ENCODE data around the gene C2CD4A. TPM values are rescaled to one million over a fixed set of nuclear protein-coding genes. Genes with fewer than 3 reads are reported as not detected.

Gene C2CD4A, protein sequence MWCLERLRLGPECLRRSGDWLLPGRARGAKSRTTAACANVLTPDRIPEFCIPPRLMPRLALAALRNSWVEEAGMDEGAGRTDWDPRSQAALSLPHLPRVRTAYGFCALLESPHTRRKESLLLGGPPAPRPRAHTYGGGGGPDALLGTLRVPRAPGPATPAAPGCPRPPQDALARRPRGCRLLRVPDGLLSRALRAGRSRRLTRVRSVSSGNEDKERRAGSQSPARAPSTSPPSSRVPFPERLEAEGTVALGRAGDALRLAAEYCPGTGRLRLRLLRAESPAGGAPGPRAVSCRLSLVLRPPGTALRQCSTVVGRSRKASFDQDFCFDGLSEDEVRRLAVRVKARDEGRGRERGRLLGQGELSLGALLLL
- polyA plus RNA-seq, result 1 to 10 TPM in 2 of 4 donors, not detected in 2; 1.0 to 2.3 TPM
- long read RNA-seq, donor 1, result 0 reads
- long read RNA-seq, donor 2, partial matches to known transcripts, result 0 of 1 reads
- long read RNA-seq, donor 2, other reads (novel, unspliced or antisense), result 0 of 1 reads
- long read RNA-seq, donor 3, result 0 reads
- long read RNA-seq, donor 4, result 0 reads
- long read RNA-seq, donor 5, partial matches to known transcripts, result 0 of 1 reads
- long read RNA-seq, donor 5, other reads (novel, unspliced or antisense), result 0 of 1 reads
- long read RNA-seq, donor 6, partial matches to known transcripts, result 0 of 1 reads
- long read RNA-seq, donor 6, other reads (novel, unspliced or antisense), result 0 of 1 reads
- long read RNA-seq, donor 7, result 0 reads
- long read RNA-seq, donor 8, result 0 reads
- long read RNA-seq, donor 9, partial matches to known transcripts, result 0 of 1 reads
- long read RNA-seq, donor 9, other reads (novel, unspliced or antisense), result 0 of 1 reads
- long read RNA-seq, donor 10, result 0 reads

DNA sequence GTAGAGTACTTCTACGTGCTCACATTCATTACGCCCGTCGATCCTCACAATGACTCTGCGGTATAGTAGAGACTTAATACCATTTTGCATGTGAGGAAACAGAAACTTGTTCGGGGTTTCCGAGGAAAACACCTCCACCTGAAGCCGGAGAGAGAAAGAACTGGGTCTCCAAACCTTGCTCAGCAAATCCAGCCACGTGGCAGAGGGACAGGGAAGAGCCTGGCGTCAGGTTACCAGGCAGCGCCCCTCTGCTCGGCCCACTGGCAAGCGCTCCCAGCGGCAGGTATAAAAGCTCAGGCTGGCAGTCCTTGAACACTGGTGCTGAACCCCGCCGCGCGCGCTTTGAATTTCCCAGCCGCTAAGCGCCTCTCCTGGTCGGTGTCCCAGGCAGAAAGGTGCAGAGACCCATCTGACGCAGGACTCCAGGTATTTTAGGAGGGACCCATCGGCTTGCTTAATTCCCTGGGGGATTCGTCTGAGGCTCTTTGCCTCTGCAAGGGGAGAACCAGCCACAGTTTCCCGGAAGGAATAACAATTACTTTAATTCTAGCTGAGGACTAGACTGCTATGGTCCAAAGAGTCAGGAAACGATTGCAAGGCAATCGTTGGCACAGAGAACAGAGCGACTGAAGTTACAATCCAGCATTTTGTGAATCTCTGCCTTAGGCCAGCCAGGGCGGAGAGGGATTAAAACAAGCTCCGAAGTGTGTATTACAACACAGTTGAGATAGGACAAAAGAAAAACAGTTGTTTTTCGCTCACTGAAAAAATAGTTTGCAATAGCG is at the start of gene C2CD4A:
TSS of gene C2CD4A (plus strand) at position 315 of the 785 bp plus-strand sequence. CDS start 637 bp downstream, outside the sequence.
- Histone ChIP-seq H3K36me3 (ENCODE audit: control insufficient read depth in 3 of 3, insufficient read depth in 2 of 3, low read depth in 1 of 3, low read length in 3 of 3) (no peaks in the 10 kb centered on the region), H3K4me1 (ENCODE audit: control insufficient read depth in 3 of 3, insufficient read depth in 2 of 3, low read depth in 1 of 3, low read length in 2 of 3) (peaks cover 0 to 21% (median 0%) of the 10 kb centered on the region in 3 donors), H3K4me3 (ENCODE audit: low read depth in 1 of 3, low read length in 3 of 3) (peak within 1 kb of the TSS; percentile 49 to 82 (median 53)), H3K27ac (ENCODE audit: low read depth in 1 of 3, low read length in 2 of 3) (peak within 1 kb of the TSS in 2 of 3 donors; percentile 47 to 67), H3K27me3 (ENCODE audit: control insufficient read depth in 3 of 3, insufficient read depth in 3 of 3, low read length in 3 of 3) (peaks cover 0 to 13% (median 0%) of the 10 kb centered on the region in 3 donors), H3K9me3 (ENCODE audit: control insufficient read depth in 2 of 2, insufficient read depth in 1 of 2, low read depth in 1 of 2, low read length in 1 of 2) (no peaks in the 10 kb centered on the region)
- 2 to 6% (median 5%) methylated on average over 33 of the region's 33 CpGs for WGBS, 3 donors
- FAIRE-seq (no peak), DNase-seq (peak; percentile 84 to 89)

DNA sequence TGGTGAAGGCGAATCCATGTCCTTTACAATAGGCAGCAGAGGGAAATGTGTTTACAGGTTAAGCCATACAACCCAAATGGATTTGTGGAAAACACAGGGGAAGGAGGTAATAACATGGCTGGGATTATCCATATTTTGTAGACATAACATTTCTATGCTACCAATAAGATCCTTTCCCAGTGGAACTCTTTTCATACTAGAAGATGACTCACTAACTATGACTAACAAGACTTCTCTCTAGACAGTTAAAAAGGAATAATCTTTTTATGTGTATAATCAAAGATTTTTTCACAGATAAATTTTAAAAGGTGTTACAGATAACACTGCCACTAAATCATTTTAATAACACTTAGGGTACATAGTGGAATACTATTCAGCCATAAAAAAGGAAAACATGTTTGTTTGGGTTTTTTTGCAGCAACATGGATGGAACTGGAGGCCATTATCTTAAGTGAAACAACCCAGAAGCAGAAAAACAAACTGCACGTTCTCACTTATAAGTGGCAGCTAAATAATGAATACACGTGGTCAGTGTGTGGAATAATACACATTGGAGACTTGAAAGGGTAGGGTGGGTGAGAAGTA is 46.1 kb upstream of the C2CD4A start:
- no peak overlapping the region for H3K27ac ChIP-seq (ENCODE audit: low read depth in 1 of 3, low read length in 2 of 3)
- H3K36me3 ChIP-seq (ENCODE audit: control insufficient read depth in 3 of 3, insufficient read depth in 2 of 3, low read depth in 1 of 3, low read length in 3 of 3), result peaks cover 0 to 2% (median 0%) of the 10 kb centered on the region in 3 donors
- no peaks in the 10 kb centered on the region for H3K9me3 ChIP-seq (ENCODE audit: control insufficient read depth in 2 of 2, insufficient read depth in 1 of 2, low read depth in 1 of 2, low read length in 1 of 2)
- FAIRE-seq (no peak), DNase-seq (no peak)
- H3K27me3 ChIP-seq (ENCODE audit: control insufficient read depth in 3 of 3, insufficient read depth in 3 of 3, low read length in 3 of 3), result no peaks in the 10 kb centered on the region
- no peaks in the 10 kb centered on the region for H3K4me1 ChIP-seq (ENCODE audit: control insufficient read depth in 3 of 3, insufficient read depth in 2 of 3, low read depth in 1 of 3, low read length in 2 of 3)
- H3K4me3 ChIP-seq (ENCODE audit: low read depth in 1 of 3, low read length in 3 of 3), result no peak overlapping the region
- 97 to 98% (median 98%) methylated on average over 3 of the region's 3 CpGs for WGBS, 3 donors

DNA sequence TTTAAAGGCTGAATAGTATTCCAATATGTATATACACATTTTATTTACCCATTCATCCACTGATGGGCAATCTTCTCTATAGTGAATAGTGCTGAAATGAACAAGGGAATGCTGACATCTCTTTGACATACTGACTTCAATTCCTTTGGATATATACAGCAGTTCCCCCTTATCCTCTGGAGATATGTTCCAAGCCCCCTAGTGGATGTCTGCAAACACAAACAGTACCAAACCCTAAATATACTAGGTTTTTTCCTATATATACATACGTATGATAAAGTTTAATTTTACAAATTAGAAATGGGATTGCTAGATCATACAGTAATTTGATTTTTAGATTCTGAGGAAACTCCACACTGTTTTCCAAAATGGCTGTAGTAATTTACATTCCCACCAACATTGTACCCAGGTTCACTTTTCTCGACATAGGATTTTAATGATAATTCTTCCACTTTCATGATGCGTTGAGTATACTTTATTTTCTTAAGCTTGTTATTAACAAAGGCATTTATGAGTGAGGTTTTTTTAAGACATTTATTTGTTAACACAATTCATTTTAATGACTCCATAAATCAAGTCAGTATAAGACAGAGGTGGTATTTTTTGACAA is 44.7 kb upstream of the C2CD4A start:
- FAIRE-seq (no peak), DNase-seq (no peak)
- WGBS, 3 donors, result 98% methylated on average over 3 of the region's 3 CpGs
- Histone ChIP-seq H3K27me3 (ENCODE audit: control insufficient read depth in 3 of 3, insufficient read depth in 3 of 3, low read length in 3 of 3) (no peaks in the 10 kb centered on the region), H3K27ac (ENCODE audit: low read depth in 1 of 3, low read length in 2 of 3) (no peak overlapping the region), H3K36me3 (ENCODE audit: control insufficient read depth in 3 of 3, insufficient read depth in 2 of 3, low read depth in 1 of 3, low read length in 3 of 3) (peaks cover 0 to 2% (median 0%) of the 10 kb centered on the region in 3 donors), H3K9me3 (ENCODE audit: control insufficient read depth in 2 of 2, insufficient read depth in 1 of 2, low read depth in 1 of 2, low read length in 1 of 2) (no peaks in the 10 kb centered on the region), H3K4me1 (ENCODE audit: control insufficient read depth in 3 of 3, insufficient read depth in 2 of 3, low read depth in 1 of 3, low read length in 2 of 3) (no peaks in the 10 kb centered on the region), H3K4me3 (ENCODE audit: low read depth in 1 of 3, low read length in 3 of 3) (no peak overlapping the region)

DNA sequence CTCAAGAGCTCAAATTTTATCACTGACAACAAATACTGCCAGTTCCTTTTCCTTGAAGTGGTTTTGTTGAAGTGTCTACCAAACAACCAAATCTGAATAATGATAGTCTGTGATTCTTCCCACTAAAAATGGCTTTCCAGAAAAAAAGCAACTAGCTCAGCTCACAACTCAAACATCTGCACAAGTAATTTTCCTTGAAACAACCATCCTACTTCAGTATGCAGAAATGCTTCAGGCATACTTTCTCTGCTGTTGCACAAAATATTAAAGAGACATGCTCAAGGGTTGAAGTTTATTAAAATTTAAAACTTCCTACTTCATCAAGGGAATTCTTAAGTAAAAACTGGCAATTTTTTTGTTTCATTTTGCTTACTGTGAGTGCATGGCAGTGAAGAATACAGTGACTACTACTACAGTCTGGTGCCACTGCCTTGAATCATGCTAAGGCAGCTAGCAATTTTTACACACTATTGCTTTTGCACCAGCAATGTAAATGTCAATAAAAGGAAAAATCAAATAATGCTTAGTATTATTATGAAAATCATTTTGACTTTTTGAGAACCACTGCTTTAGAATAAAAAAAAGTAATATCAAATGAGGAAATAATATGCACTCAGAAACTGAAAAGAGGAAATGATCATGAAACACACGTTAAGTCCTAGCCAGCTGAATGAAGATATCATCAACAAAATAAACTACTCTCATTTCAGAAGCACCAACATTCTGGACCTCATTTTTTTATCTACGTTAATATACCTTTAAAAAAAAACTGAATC is 40.1 kb upstream of the C2CD4A start:
- Histone ChIP-seq H3K36me3 (ENCODE audit: control insufficient read depth in 3 of 3, insufficient read depth in 2 of 3, low read depth in 1 of 3, low read length in 3 of 3) (peaks cover 0 to 3% (median 2%) of the 10 kb centered on the region in 3 donors), H3K9me3 (ENCODE audit: control insufficient read depth in 2 of 2, insufficient read depth in 1 of 2, low read depth in 1 of 2, low read length in 1 of 2) (no peaks in the 10 kb centered on the region), H3K27ac (ENCODE audit: low read depth in 1 of 3, low read length in 2 of 3) (no peak overlapping the region), H3K4me1 (ENCODE audit: control insufficient read depth in 3 of 3, insufficient read depth in 2 of 3, low read depth in 1 of 3, low read length in 2 of 3) (no peaks in the 10 kb centered on the region), H3K4me3 (ENCODE audit: low read depth in 1 of 3, low read length in 3 of 3) (no peak overlapping the region), H3K27me3 (ENCODE audit: control insufficient read depth in 3 of 3, insufficient read depth in 3 of 3, low read length in 3 of 3) (no peaks in the 10 kb centered on the region)
- 69 to 87% (median 74%) methylated on average over 2 of the region's 2 CpGs for WGBS, 3 donors
- DNase-seq (no peak), FAIRE-seq (no peak)

DNA sequence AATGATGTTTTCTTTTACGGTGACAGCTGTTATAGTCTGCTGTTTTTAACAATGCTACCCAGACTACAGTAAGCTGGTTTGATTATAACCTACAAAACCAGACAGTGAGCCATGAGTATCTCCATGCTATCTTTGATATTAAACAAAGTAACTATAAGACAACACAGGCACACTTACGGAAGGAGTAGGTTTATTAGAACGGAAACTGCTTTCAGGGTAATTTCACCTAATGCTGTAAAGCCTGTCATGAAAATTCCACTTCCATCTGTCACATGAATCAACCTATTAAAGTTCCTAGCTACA is 39.6 kb upstream of the C2CD4A start:
- Histone ChIP-seq H3K27me3 (ENCODE audit: control insufficient read depth in 3 of 3, insufficient read depth in 3 of 3, low read length in 3 of 3) (no peaks in the 10 kb centered on the region), H3K4me1 (ENCODE audit: control insufficient read depth in 3 of 3, insufficient read depth in 2 of 3, low read depth in 1 of 3, low read length in 2 of 3) (no peaks in the 10 kb centered on the region), H3K4me3 (ENCODE audit: low read depth in 1 of 3, low read length in 3 of 3) (no peak overlapping the region), H3K27ac (ENCODE audit: low read depth in 1 of 3, low read length in 2 of 3) (no peak overlapping the region), H3K9me3 (ENCODE audit: control insufficient read depth in 2 of 2, insufficient read depth in 1 of 2, low read depth in 1 of 2, low read length in 1 of 2) (no peaks in the 10 kb centered on the region), H3K36me3 (ENCODE audit: control insufficient read depth in 3 of 3, insufficient read depth in 2 of 3, low read depth in 1 of 3, low read length in 3 of 3) (peaks cover 0 to 3% (median 2%) of the 10 kb centered on the region in 3 donors)
- no peak for DNase-seq
- FAIRE-seq, result no peak
- 82 to 90% (median 88%) methylated on average over 3 of the region's 3 CpGs for WGBS, 3 donors

DNA sequence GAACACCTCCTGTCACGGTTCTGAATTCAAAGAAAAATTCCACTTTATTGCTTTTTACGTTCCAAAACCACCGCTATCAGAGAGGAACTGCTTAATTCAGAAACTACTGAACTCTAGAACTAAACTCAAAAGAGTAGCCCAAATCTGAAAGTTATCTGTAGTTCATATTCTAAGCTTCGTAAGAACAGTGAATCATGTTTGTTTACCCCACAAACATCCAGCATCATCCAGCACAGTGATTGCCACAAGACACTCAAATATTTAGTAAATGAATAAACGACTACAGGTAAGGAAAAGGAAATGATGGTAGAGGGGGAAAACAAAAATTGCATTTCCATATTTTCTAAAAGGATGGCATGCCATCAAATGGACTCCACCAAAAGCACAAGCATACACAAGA is 38.9 kb upstream of the C2CD4A start:
- Histone ChIP-seq H3K4me1 (ENCODE audit: control insufficient read depth in 3 of 3, insufficient read depth in 2 of 3, low read depth in 1 of 3, low read length in 2 of 3) (no peaks in the 10 kb centered on the region), H3K4me3 (ENCODE audit: low read depth in 1 of 3, low read length in 3 of 3) (no peak overlapping the region), H3K27ac (ENCODE audit: low read depth in 1 of 3, low read length in 2 of 3) (no peak overlapping the region), H3K9me3 (ENCODE audit: control insufficient read depth in 2 of 2, insufficient read depth in 1 of 2, low read depth in 1 of 2, low read length in 1 of 2) (no peaks in the 10 kb centered on the region), H3K36me3 (ENCODE audit: control insufficient read depth in 3 of 3, insufficient read depth in 2 of 3, low read depth in 1 of 3, low read length in 3 of 3) (peaks cover 0 to 3% (median 2%) of the 10 kb centered on the region in 3 donors), H3K27me3 (ENCODE audit: control insufficient read depth in 3 of 3, insufficient read depth in 3 of 3, low read length in 3 of 3) (no peaks in the 10 kb centered on the region)
- no peak for DNase-seq
- no peak for FAIRE-seq
- 82 to 86% (median 85%) methylated on average over 5 of the region's 5 CpGs for WGBS, 3 donors

- no peak for DNase-seq
- WGBS, 3 donors, result 63 to 81% (median 75%) methylated on average over 2 of the region's 2 CpGs
- H3K4me1 ChIP-seq (ENCODE audit: control insufficient read depth in 3 of 3, insufficient read depth in 2 of 3, low read depth in 1 of 3, low read length in 2 of 3), result no peaks in the 10 kb centered on the region
- H3K36me3 ChIP-seq (ENCODE audit: control insufficient read depth in 3 of 3, insufficient read depth in 2 of 3, low read depth in 1 of 3, low read length in 3 of 3), result peaks cover 0 to 3% (median 0%) of the 10 kb centered on the region in 3 donors
- H3K9me3 ChIP-seq (ENCODE audit: control insufficient read depth in 2 of 2, insufficient read depth in 1 of 2, low read depth in 1 of 2, low read length in 1 of 2), result no peaks in the 10 kb centered on the region
- H3K4me3 ChIP-seq (ENCODE audit: low read depth in 1 of 3, low read length in 3 of 3), result no peak overlapping the region
- no peak for FAIRE-seq
- no peaks in the 10 kb centered on the region for H3K27me3 ChIP-seq (ENCODE audit: control insufficient read depth in 3 of 3, insufficient read depth in 3 of 3, low read length in 3 of 3)
- H3K27ac ChIP-seq (ENCODE audit: low read depth in 1 of 3, low read length in 2 of 3), result no peak overlapping the region
These were observed 31.4 kb upstream of the C2CD4A start for GRCh38 chr15:62035256-62035924.
